NCI-H526 treated with DMSO at 0.1 percent for 48 hours (cell line): ENCODE measurements around the gene TIGIT.
"Not testable (repeated sequence)": the region's sequence is repeated elsewhere in the genome, so short reads cannot be mapped to it uniquely, and the experiment has no call there.

Experiments used
- DNase-seq: peaks from one replicate; lab custom pipeline; 2025; lab: John Stamatoyannopoulos, UW

Gene TIGIT

DNA sequence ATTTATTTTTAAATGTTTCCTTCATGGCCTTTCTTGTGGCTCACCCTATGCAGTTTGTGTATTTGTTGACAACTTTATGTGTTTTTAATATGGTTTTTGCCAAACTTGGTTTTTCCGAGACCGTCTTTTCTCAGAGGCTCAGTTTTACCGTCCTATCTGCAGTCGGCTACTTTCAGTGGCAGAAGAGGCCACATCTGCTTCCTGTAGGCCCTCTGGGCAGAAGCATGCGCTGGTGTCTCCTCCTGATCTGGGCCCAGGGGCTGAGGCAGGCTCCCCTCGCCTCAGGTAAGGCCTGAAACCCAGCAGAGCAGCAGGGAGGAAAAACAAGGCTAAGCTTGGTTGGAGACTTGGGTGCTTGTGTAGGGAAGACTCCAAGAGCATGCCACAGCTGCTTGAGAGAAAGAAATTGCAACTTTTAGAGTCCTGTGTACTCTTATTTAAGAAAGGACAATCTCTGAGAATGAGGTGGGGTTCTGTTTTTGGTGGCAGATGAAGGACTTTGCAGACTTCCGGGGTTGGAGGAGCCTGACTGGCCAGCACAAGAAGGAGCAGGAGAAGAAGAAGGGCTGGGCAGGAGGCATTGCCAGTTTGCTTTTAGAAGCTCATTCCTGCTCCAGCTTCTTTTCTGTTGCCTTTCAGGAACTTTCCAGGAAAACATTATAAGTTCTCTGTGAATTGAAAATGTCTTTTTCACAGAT, at the start of gene TIGIT:
Gene TIGIT (plus strand): TSS at position 191 of the 698 bp plus-strand sequence. CDS start 34 bp downstream, at position 225.
- no peak for DNase-seq

DNA sequence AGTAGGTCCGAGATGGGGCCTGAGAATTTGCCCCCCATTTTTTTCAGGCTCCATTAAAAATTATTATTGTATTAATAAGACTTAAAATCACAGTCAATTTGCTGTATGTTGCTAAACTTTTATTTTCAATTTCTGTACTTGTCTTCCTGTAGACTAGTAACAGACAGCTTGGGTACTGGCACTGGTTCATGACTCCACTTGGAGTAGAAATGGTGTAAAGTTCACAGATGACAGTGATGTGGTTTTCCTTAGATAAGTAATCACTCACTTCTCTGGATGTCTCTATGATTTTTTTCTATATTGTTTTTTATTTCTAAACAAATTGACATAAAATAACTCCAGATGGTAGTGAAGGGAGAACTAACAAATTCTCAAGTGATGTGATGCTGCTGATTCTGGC, 40.9 kb upstream of the TIGIT start:
- no peak for DNase-seq

DNA sequence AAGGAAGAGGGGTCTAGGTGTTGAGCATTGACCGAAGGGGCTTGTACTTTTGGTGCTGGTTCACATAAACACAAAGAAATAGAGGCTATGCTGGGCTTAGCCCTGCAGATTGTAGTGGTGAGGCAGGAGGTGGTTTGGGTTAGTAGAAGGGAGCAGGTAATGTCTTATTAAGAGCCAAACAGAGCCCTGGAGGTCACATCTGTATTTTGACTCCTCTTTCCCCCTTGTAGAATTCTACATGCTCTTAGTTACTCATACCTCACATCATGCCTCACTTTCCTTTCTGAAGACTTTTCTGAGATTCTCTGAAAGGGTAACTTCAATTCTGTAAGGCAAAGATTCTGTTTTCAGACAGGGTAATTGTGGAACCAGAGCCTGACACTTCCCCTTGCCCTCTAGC, 40.3 kb upstream of the TIGIT start:
- DNase-seq = no peak

- DNase-seq = no peak
Measured at GRCh38 chr3:114259566-114259965, 34.3 kb upstream of the TIGIT start.

DNA sequence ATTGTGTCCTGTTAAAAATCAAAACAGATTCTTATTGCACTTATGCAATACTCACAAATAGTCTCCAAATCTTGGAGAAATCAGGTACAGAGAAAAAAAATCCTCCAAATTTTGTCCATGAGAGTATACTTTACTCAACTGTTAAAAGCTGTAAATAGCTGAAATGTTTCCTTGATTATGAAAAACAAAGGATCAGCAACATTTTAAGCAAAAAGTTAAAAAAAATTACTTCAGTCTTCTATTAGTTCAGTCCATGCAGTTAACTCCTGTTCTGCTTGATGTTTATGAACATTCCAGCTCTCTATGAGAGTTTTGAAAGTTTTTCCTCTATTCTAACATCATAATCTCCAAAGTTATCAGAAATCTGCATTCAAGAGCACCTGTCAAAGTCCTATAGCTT, 33.7 kb upstream of the TIGIT start:
- DNase-seq = no peak

- no peak for DNase-seq
Measured at GRCh38 chr3:114270019-114270418, 23.8 kb upstream of the TIGIT start.

DNA sequence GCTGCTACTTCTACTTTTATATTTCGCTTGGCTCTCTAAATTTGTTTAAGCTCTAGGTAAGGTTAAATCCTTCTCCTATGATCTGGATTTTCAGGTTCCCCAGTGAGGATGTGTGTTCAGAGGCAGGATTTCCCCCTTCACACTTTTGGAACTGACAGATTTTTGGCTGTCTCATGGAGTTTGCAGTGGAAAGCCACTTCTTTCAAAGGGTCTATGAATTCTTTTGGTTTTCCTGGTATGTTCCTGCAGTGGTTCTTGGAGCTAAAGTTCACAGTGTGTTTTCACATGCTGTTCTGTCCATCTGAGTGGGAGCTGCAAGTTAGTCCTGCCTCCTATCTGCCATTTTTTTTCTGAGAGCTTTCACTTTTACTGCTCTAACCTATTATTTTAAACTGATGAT, 21.6 kb upstream of the TIGIT start:
- no peak for DNase-seq

- DNase-seq = no peak
Measured at GRCh38 chr3:114274929-114275328, 18.9 kb upstream of the TIGIT start.

DNA sequence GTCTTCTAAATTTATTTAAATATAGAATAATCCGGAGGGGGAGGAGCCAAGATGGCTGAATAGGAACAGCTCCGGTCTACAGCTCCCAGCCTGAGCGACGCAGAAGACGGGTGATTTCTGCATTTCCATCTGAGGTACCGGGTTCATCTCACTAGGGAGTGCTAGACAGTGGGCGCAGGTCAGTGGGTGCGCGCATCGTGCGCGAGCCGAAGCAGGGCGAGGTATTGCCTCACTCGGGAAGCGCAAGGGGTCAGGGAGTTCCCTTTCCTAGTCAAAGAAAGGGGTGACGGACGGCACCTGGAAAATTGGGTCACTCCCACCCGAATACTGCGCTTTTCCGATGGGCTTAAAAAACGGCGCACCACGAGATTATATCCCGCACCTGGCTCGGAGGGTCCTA, 17.0 kb upstream of the TIGIT start:
- DNase-seq = not testable (repeated sequence)

- DNase-seq = no peak
Measured at GRCh38 chr3:114284644-114285043, 9.2 kb upstream of the TIGIT start.

- DNase-seq = no peak
Measured at GRCh38 chr3:114285648-114286230, 8.1 kb upstream of the TIGIT start.

GRCh38 chr3:114286266-114286665, 7.6 kb upstream of the TIGIT start:
- DNase-seq = no peak

DNA sequence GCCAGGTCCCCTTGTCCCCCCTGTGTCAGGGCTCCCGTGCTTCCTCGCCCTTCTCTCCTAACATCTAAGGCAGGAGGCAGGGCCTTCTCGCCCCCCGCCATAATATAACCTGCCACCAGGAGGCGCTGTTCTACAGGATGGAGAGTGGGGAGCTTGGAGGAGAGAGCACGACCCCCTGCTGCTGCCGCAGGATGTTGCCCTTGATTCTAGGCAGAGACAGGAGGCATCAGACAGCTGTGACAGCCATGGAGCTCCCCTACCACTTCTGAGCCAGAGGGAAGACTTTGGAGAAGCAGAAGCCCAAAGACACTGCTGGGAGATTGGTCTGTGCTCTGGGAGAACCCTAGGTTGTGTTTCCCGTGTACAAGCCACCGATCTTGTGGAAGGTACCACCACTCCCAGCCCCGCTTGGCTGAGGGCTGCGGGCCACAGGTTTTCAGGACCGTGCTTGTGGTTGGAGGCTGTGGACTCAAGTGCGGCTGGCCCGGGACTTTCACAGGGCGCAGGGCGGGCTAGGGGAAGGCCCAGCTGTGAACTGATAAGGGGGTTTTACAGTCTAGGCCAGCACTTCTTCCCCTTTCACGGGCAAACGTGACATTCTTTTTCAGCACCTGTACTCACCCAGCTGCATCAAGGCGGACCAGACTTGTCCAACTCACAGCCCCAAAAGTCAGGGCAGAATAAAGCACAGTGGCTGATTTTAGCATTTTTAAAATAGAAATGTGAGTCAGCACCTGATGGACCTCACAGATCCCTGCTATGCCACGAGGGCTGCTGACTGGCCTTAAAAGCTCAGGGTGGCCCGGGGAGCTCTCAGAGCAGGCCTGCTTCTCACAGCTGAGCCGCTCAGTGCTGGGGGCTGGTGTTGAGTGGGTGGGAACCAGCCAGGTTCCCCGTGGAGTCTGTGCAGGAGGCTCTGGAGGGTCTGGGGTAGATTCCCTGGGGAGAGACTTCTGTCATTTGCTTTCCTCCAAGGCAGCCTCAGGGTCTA, 2.6 kb upstream of the TIGIT start:
- peak; percentile 24 for DNase-seq

- no peak for DNase-seq
Measured at GRCh38 chr3:114294940-114295480, 1.2 kb downstream of the TIGIT start.

DNA sequence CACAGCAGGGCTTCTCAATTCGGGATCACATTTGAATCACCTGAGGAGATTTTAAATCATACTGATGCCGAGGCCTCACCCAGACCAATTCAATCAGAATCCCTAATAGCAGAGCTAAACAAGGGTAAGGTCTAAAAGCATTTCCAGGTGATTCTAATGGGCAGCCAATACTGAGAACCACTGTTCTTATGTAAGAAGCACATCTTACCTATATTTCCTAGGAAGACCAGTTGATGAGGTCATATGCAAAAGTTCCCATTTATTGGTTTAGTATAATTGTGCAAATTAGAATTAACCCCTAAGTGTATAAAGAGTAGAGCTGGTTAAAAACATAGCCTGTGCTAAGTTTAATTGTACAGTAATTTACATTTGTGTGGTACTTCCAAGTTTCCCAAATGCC, 2.1 kb downstream of the TIGIT start:
- no peak for DNase-seq

GRCh38 chr3:114299421-114299820, 5.6 kb downstream of the TIGIT start:
- DNase-seq = peak; percentile 7

- DNase-seq = no peak
Measured at GRCh38 chr3:114299941-114300624, 6.3 kb downstream of the TIGIT start.

DNA sequence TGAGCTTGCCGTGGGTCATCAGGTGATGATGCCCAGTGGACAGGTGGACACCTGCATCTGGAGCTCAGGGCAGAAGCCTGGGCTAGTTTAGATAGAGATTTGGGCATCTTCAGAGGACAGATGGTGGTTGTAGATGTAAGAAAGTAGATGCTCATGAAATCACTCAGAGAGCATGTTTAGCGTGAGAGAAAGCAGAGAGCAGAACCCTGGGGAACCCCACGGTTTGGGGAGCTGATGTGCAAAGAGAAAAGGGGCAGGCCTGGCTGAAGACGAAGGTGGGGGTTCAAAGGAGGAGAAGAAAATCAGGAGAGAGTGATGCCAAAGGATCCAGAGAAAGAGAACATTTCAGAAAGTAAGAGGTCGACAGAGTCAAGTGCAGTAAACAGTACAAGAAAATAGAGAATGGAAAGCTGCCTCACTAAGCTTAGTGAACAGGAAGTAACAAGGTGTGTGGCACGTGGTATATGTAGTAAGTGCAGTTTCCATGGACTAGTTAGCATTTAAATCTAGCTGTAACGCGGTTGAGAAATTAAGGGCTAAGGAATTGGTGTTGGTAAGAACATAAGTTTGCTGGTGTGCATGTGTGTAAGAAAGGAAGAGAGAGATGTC, 13.5 kb downstream of the TIGIT start:
- DNase-seq = no peak

- DNase-seq = no peak
Measured at GRCh38 chr3:114307832-114308231, 14.0 kb downstream of the TIGIT start.

GRCh38 chr3:114308377-114308776, 14.5 kb downstream of the TIGIT start:
- DNase-seq = no peak

DNA sequence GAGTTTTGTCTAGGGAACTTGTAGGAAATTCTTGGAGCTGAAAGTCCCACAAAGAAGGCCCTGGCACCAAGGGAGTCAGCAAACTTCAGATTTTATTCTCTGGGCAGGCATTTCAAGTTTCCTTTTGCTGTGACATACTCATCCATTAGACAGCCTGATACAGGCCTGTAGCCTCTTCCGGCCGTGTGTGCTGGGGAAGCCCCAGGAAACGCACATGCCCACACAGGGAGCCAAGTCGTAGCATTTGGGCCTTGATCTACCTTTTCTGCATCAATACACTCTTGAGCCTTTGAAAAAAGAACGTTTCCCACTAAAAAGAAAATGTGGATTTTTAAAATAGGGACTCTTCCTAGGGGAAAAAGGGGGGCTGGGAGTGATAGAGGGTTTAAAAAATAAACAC, 15.0 kb downstream of the TIGIT start:
- no peak for DNase-seq
